Amygdala (tissue), 56 donors: ENCODE data around the gene SYPL2.
"Not testable (repeated sequence)": the region's sequence is repeated elsewhere in the genome, so short reads cannot be mapped to it uniquely, and the experiment has no call there.

Experiments used
- DNase-seq, 56 donors: peaks; one replicate each; lab custom pipeline; 2025; lab: John Stamatoyannopoulos, UW

SYPL2 gene

GRCh38 chr1:109466452-109467300 lies at the start of gene SYPL2:
SYPL2 (plus strand) TSS chr1:109466546; CDS start chr1:109466844, 298 bp downstream.
- DNase-seq = peak in 13 of 56 donors; percentile 10 to 48 (median 34)

GRCh38 chr1:109423498-109423897 lies 42.8 kb upstream of the SYPL2 start:
- DNase-seq = no peak

- DNase-seq = peak in 3 of 56 donors; percentile 51 to 57 (median 55)
These were observed 40.7 kb upstream of the SYPL2 start for GRCh38 chr1:109425391-109426280.

GRCh38 chr1:109426281-109427170 lies 39.8 kb upstream of the SYPL2 start, which contains the start of gene PSMA5:
PSMA5 (minus strand) TSS chr1:109426448; CDS start chr1:109426330, 118 bp downstream.
- DNase-seq = peak; percentile 63 to 99 (median 96)

- no peak for DNase-seq
These were observed 39.2 kb upstream of the SYPL2 start for GRCh38 chr1:109427171-109427467.

GRCh38 chr1:109432336-109432735 lies 34.0 kb upstream of the SYPL2 start:
- peak in 1 of 56 donors; percentile 2 for DNase-seq

GRCh38 chr1:109433322-109433721 lies 33.0 kb upstream of the SYPL2 start:
- DNase-seq = no peak

GRCh38 chr1:109434484-109434883 lies 31.9 kb upstream of the SYPL2 start:
- no peak for DNase-seq

GRCh38 chr1:109438798-109439297 lies 27.5 kb upstream of the SYPL2 start:
- no peak for DNase-seq

- no peak for DNase-seq
These were observed 25.3 kb upstream of the SYPL2 start for GRCh38 chr1:109441069-109441468.

GRCh38 chr1:109443476-109443875 lies 22.9 kb upstream of the SYPL2 start:
- DNase-seq = no peak

- no peak for DNase-seq
These were observed 22.0 kb upstream of the SYPL2 start for GRCh38 chr1:109444346-109444745.

GRCh38 chr1:109445949-109446695 lies 20.2 kb upstream of the SYPL2 start:
- not testable (repeated sequence) for DNase-seq

- no peak for DNase-seq
These were observed 18.8 kb upstream of the SYPL2 start for GRCh38 chr1:109447524-109447923.

- no peak for DNase-seq
These were observed 11.7 kb upstream of the SYPL2 start for GRCh38 chr1:109454497-109455133.

GRCh38 chr1:109457819-109458218 lies 8.5 kb upstream of the SYPL2 start:
- DNase-seq = no peak

- DNase-seq = no peak
These were observed 258 bp upstream of the SYPL2 start for GRCh38 chr1:109466125-109466451.

GRCh38 chr1:109467301-109467777 lies 993 bp downstream of the SYPL2 start:
- no peak for DNase-seq

GRCh38 chr1:109468061-109468460 lies 1.7 kb downstream of the SYPL2 start:
- no peak for DNase-seq
